IMR-90 (cell line): ENCODE data around the gene CYTH4. TPM values are rescaled to one million over a fixed set of nuclear protein-coding genes. Genes with fewer than 3 reads are reported as not detected.

Experiments
- CTCF ChIP-seq: conservative IDR thresholded peaks from 2 replicates; pipeline ENCODE4 v1.5.1; 2012; ENCODE audit warnings: mild to moderate bottlenecking, low read depth, low read length, improper control_type of control experiment
- polyA plus RNA-seq, 3 experiments: library from polyadenylated mRNA; depleted of rRNA; stranded (reverse); fragments of >200 nt; gene quantifications; 2 replicates each; pipeline ENCODE4 v1.2.3, GENCODE V29; 2012; ENCODE audit warnings: low replicate concordance in 1 of 3
- total RNA-seq: library from RNA; depleted of rRNA; stranded (reverse); fragments of >200 nt; gene quantifications from 2 replicates; pipeline ENCODE4 v1.2.3, GENCODE V29; 2012

CYTH4 gene
- total and polyA plus RNA-seq, 2 of the 4 experiments (the other 2 are of a cell fraction): 0.36 to 0.55 TPM

- TF ChIP-seq CTCF: no peak
Observed at GRCh38 chr22:37239336-37240239, 42.7 kb upstream of the CYTH4 start (continued).
